GM23248 (cell line): ENCODE results near the gene ENTPD8.

Experiments
- EZH2 ChIP-seq: fragments of 200-600 bp; sonication (generic); IDR thresholded peaks from 2 replicates; pipeline ENCODE4 v1.6.1; 2018; ENCODE audit warnings: antibody characterized with exemption, mild to moderate bottlenecking; ENCODE audit not compliant: insufficient read depth, poor library complexity, severe bottlenecking
- EZH2phosphoT487 ChIP-seq: fragments of 200-600 bp; sonication (generic); IDR thresholded peaks from 2 replicates; pipeline ENCODE4 v1.6.1; 2018; ENCODE audit warnings: antibody characterized with exemption, moderate library complexity, mild to moderate bottlenecking, low read depth; ENCODE audit not compliant: insufficient read depth

DNA sequence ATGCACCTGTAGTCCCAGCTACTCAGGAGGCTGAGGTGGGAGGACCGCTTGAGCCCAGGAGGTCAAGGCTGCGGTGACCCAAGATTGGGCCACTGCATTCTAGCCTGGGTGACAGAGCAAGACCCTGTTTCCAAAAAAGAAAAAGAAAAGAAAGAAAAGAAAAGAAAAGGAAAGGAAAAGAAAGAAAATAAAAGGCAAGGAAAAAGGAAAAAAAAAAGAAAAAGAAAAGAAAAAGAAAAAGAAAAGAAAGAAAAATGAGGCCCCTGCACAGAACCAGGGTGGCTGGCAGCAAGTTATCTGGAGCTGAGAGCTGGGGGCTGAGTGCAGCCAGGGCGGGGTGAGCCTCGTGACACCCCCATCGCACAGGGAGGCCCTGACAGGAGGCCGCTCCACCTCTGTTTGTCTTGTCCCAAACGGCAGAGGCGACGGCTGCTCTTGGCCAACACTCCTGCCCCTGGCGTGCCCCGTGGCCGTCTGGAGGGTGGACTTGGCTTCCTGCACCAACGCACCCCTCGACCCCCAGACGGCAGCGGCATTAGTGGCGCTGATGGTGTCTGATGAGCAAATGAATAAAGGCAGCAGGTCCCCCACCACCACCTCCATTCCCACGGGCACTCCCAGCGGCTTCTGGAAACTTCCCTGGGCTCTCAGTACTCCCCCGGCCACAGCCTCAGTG is 34.9 kb downstream of the ENTPD8 start:
- no peak for TF ChIP-seq EZH2
- TF ChIP-seq EZH2phosphoT487, result no peak
